NB4 (cell line): ENCODE measurements around the gene SULT4A1.
A peak's percentile ranks its signal among the peaks of the same experiment; 100 is the strongest.

Experiments
- DNase-seq: peaks from one replicate; pipeline ENCODE4 v3.0.0; 2010; ENCODE audit warnings: low read depth
- H3K4me3 ChIP-seq: one replicate; pipeline ENCODE4 v1.5.1; 2011; ENCODE audit warnings: mild to moderate bottlenecking, low read depth, low read length, moderate library complexity
- CTCF ChIP-seq: IDR thresholded peaks from one replicate; pipeline ENCODE4 v1.5.1; 2012; ENCODE audit warnings: low read depth, low read length
- MAX ChIP-seq: IDR thresholded peaks from 2 replicates; pipeline ENCODE4 v1.6.1; 2011; ENCODE audit warnings: low read depth, low read length
- MYC ChIP-seq: IDR thresholded peaks from 2 replicates; pipeline ENCODE4 v1.6.1; 2011; ENCODE audit warnings: low read depth, low read length
- POLR2A ChIP-seq: IDR thresholded peaks from 2 replicates; pipeline ENCODE4 v1.6.1; 2011; ENCODE audit warnings: mild to moderate bottlenecking; ENCODE audit not compliant: insufficient read length; ENCODE audit errors: extremely low read depth

The SULT4A1 gene

GRCh38 chr22:43885786-43886185 is 23.5 kb upstream of the SULT4A1 start:
- DNase-seq: no peak
- TF ChIP-seq MAX (no peak), CTCF (no peak), MYC (no peak), POLR2A (no peak)
- no peak overlapping the region for H3K4me3 ChIP-seq

GRCh38 chr22:43885319-43885671 is 23.0 kb upstream of the SULT4A1 start:
- no peak for DNase-seq
- TF ChIP-seq MAX (no peak), MYC (no peak), POLR2A (no peak), CTCF (no peak)
- H3K4me3 ChIP-seq: no peak overlapping the region

DNA sequence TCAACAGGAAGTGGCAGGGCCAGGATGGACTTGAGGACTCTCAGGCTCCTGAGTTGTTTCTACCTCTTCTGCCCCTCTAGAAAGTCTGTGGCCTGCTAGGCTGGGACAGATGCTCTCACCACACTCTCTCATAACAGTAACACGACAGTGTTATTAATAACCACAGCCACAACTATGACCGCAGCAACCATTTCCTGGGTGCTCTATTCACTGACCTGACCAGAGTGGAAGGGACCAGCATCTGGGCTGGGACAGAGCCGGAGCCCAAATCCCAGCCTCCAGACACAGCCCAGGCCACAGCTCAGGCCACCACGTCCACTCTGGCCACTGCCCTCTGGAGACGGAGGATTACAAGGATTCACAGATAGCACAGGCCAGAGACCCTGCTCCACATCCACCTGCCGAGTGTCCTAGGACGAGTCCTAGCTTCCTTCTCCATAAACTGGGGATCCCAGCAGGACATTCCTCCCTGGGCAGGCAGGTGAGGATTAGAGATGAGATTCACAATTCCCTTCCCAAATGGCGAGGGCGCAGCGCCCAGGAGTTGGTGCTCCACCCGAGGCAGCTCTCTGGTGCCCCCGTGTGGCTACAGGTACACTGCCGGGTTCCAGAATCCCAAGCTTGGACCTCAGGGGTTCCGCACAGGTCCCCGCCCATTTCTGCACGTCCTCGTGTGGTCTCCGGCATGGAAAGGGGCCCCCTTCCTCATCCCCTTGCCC is 22.4 kb upstream of the SULT4A1 start:
- TF ChIP-seq CTCF (peak; percentile 86), MAX (no peak)
- no peak overlapping the region for H3K4me3 ChIP-seq
- peak; percentile 56 for DNase-seq

GRCh38 chr22:43883719-43884415 is 21.6 kb upstream of the SULT4A1 start:
- TF ChIP-seq CTCF (no peak), MAX (no peak), MYC (no peak)
- no peak for DNase-seq
- H3K4me3 ChIP-seq: no peak overlapping the region

GRCh38 chr22:43883012-43883661 is 20.8 kb upstream of the SULT4A1 start:
- peak; percentile 79 for DNase-seq
- H3K4me3 ChIP-seq: no peak overlapping the region
- TF ChIP-seq CTCF (peak; percentile 87), MAX (no peak)
